ENCODE results near the gene CAPS.

GRCh38 chr19:5935473-5936291, 21.6 kb downstream of the CAPS start:
- TF ChIP-seq, protein P1, sequence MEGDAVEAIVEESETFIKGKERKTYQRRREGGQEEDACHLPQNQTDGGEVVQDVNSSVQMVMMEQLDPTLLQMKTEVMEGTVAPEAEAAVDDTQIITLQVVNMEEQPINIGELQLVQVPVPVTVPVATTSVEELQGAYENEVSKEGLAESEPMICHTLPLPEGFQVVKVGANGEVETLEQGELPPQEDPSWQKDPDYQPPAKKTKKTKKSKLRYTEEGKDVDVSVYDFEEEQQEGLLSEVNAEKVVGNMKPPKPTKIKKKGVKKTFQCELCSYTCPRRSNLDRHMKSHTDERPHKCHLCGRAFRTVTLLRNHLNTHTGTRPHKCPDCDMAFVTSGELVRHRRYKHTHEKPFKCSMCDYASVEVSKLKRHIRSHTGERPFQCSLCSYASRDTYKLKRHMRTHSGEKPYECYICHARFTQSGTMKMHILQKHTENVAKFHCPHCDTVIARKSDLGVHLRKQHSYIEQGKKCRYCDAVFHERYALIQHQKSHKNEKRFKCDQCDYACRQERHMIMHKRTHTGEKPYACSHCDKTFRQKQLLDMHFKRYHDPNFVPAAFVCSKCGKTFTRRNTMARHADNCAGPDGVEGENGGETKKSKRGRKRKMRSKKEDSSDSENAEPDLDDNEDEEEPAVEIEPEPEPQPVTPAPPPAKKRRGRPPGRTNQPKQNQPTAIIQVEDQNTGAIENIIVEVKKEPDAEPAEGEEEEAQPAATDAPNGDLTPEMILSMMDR (IDR thresholded peaks at IDR 0.05 in 8 of 11, conservative IDR thresholded peaks at IDR 0.05 in 3 of 11) = no peak
- no peak for TF ChIP-seq POLR2A (IDR thresholded peaks at IDR 0.05)
